B cell (primary cell): Measurements from ENCODE around the gene SLC1A2. TPM values are rescaled to one million over a fixed set of nuclear protein-coding genes. Genes with fewer than 3 reads are reported as not detected.

ENCODE experiments used
- ATAC-seq: fragments of 200-7000 bp; cut with Tn5 transposase; one replicate; pipeline ENCODE4 v1.10.0; 2021; ENCODE audit warnings: low read depth, mild to moderate bottlenecking, moderate number of reproducible peaks, moderate library complexity
- CTCF ChIA-PET: fragments of 350-600 bp; sonication (Branson Sonifier 250); formaldehyde crosslinking; loops from one replicate; lab custom pipeline; 2021; ENCODE audit warnings: antibody characterized with exemption, inconsistent platforms; lab: Charles Lee
- POLR2A ChIA-PET: fragments of 350-600 bp; sonication (Branson Sonifier 250); formaldehyde crosslinking; loops from one replicate; lab custom pipeline; 2021; ENCODE audit warnings: antibody characterized with exemption; lab: Charles Lee
- DNase-seq: peaks from one replicate; pipeline ENCODE4 v3.0.0; 2013
- H2AFZ ChIP-seq: 2 replicates; pipeline ENCODE4 v1.6.1; 2012; ENCODE audit warnings: mild to moderate bottlenecking, low read depth, low read length; ENCODE audit not compliant: insufficient read depth, poor library complexity, severe bottlenecking
- H3K27ac ChIP-seq, 2 donors: 1 replicate in 1 of 2; 2 replicates in 1 of 2; pipeline ENCODE4 v1.5.1; 2012 to 2013; ENCODE audit warnings: low read length in 2 of 2, mild to moderate bottlenecking in 2 of 2, moderate library complexity in 1 of 2
- H3K27me3 ChIP-seq, 4 experiments: fragments of 200-600 bp in 1 of 4; sonication (generic) in 1 of 4; replicated peaks in 1 of 4; 1 replicate in 2 of 4; 2 replicates in 2 of 4; pipeline versions ENCODE4 v1.6.1 to v1.7.0; 2013 to 2016; ENCODE audit warnings: low read length in 3 of 4, mild to moderate bottlenecking in 2 of 4, mixed read lengths in 1 of 4, moderate library complexity in 1 of 4; ENCODE audit not compliant: insufficient read depth in 4 of 4, control insufficient read depth in 3 of 4; ENCODE audit errors: control extremely low read depth in 1 of 4
- H3K36me3 ChIP-seq, 2 experiments: replicated peaks in 1 of 2; 1 replicate in 1 of 2; 2 replicates in 1 of 2; pipeline versions ENCODE4 v1.6.1 to v1.7.1; 2013; ENCODE audit warnings: low read length in 1 of 2; ENCODE audit not compliant: insufficient read depth in 2 of 2, control insufficient read depth in 1 of 2; ENCODE audit errors: control extremely low read depth in 1 of 2, extremely low read depth in 1 of 2
- H3K4me1 ChIP-seq, 2 donors: fragments of 200-600 bp in 1 of 2; sonication (generic) in 1 of 2; 1 replicate in 1 of 2; 2 replicates in 1 of 2; pipeline versions ENCODE4 v1.5.1 to v1.6.1; 2013 to 2017; ENCODE audit warnings: low read length in 2 of 2; ENCODE audit not compliant: control insufficient read depth in 2 of 2, insufficient read depth in 2 of 2
- H3K4me2 ChIP-seq: replicated peaks from 2 replicates; pipeline ENCODE3; 2012; ENCODE audit warnings: mild to moderate bottlenecking, low read depth, low read length; ENCODE audit not compliant: poor library complexity, severe bottlenecking
- H3K4me3 ChIP-seq, 5 experiments: fragments of 200-600 bp in 1 of 5; sonication (generic) in 1 of 5; 1 replicate in 3 of 5; 2 replicates in 2 of 5; pipeline versions ENCODE4 v1.5.1 to v1.7.0; 2011 to 2016; ENCODE audit warnings: low read length in 4 of 5, mild to moderate bottlenecking in 4 of 5, low read depth in 2 of 5, control low read depth in 1 of 5, moderate library complexity in 1 of 5; ENCODE audit not compliant: insufficient read depth in 1 of 5; ENCODE audit errors: control extremely low read depth in 1 of 5, extremely low read depth in 1 of 5
- H3K79me2 ChIP-seq: fragments of 200-600 bp; sonication (generic); one replicate; pipeline ENCODE4 v1.6.0; 2016; ENCODE audit warnings: low read length; ENCODE audit not compliant: control insufficient read depth, insufficient read depth
- H3K9ac ChIP-seq: fragments of 200-600 bp; sonication (generic); 2 replicates; pipeline ENCODE4 v1.6.1; 2017; ENCODE audit warnings: mild to moderate bottlenecking, low read length, moderate library complexity
- H3K9me3 ChIP-seq, 3 donors: one replicate each; pipeline versions ENCODE4 v1.6.1 to v1.7.1; 2013; ENCODE audit warnings: low read length in 2 of 3; ENCODE audit not compliant: control insufficient read depth in 2 of 3, insufficient read depth in 1 of 3; ENCODE audit errors: control extremely low read depth in 1 of 3
- H4K20me1 ChIP-seq: 2 replicates; pipeline ENCODE4 v1.6.0; 2012; ENCODE audit warnings: mild to moderate bottlenecking, low read length; ENCODE audit not compliant: insufficient read depth, control insufficient read depth, poor library complexity, severe bottlenecking
- H3K27ac Mint-ChIP-seq: one replicate; pipeline ENCODE4 v1.8.0; 2021; ENCODE audit warnings: mixed read lengths
- H3K27me3 Mint-ChIP-seq: one replicate; pipeline ENCODE4 v1.8.0; 2021; ENCODE audit warnings: mixed read lengths
- H3K4me1 Mint-ChIP-seq: one replicate; pipeline ENCODE4 v1.8.0; 2021; ENCODE audit warnings: mixed read lengths
- H3K4me3 Mint-ChIP-seq: one replicate; pipeline ENCODE4 v1.8.0; 2021; ENCODE audit warnings: mixed read lengths
- H3K9me3 Mint-ChIP-seq: one replicate; pipeline ENCODE4 v1.8.0; 2022; ENCODE audit warnings: mixed read lengths; ENCODE audit not compliant: insufficient read depth
- CTCF ChIP-seq: fragments of 200-600 bp; IDR thresholded peaks from one replicate; pipeline ENCODE4 v1.8.0; 2022; ENCODE audit warnings: antibody characterized with exemption, mild to moderate bottlenecking
- EZH2 ChIP-seq: IDR thresholded peaks from 2 replicates; pipeline ENCODE4 v1.6.1; 2012; ENCODE audit warnings: borderline replicate concordance, low read depth, mild to moderate bottlenecking, moderate library complexity, low read length; ENCODE audit not compliant: insufficient read depth, poor library complexity, severe bottlenecking
- WGBS: methylation state at CpG from one replicate; pipeline ENCODE4 v1.1.5; 2013; ENCODE audit warnings: missing lambda C conversion rate; ENCODE audit not compliant: insufficient coverage; 5-methylcytosine and 5-hydroxymethylcytosine counted together
- intact Hi-C: fragments of 100-400 bp; cut with micrococcal nuclease; formaldehyde crosslinking; loops from one replicate; pipeline ENCODE4 v1.10.0; 2022
- polyA plus RNA-seq: library from polyadenylated mRNA; depleted of rRNA; stranded (reverse); fragments of >200 nt; gene quantifications from 2 replicates; pipeline ENCODE4 v1.2.3, GENCODE V29; 2012
- total RNA-seq, 2 donors: library from RNA; stranded (reverse); fragments of 120-200 nt in 1 of 2; gene quantifications; 1 replicate in 1 of 2; 2 replicates in 1 of 2; pipeline versions ENCODE4 v1.2.3 to v1.2.4, GENCODE V29; 2013 to 2022

The SLC1A2 gene
- total and polyA plus RNA-seq, 2 donors (not counting 1 experiment from before 2014, with no cell fraction given), result not detected

GRCh38 chr11:35265755-35266454, 153.5 kb downstream of the SLC1A2 start:
- no CpG with 5 or more reads among the region's 3 CpGs for WGBS
- DNase-seq, result no peak
- H3K27me3 Mint-ChIP-seq, result no peaks in the 10 kb centered on the region
- ChIA-PET CTCF (no interaction called here), POLR2A (no interaction called here)
- TF ChIP-seq EZH2, result no peak
- no peak for TF ChIP-seq CTCF
- H3K9me3 ChIP-seq, result no peaks in the 10 kb centered on the region
- ATAC-seq, result no peak
- H3K4me1 ChIP-seq, result no peaks in the 10 kb centered on the region
- H3K27me3 ChIP-seq, result no peaks in the 10 kb centered on the region
- no peaks in the 10 kb centered on the region for H3K9me3 Mint-ChIP-seq
- no peaks in the 10 kb centered on the region for H3K79me2 ChIP-seq
- no peak overlapping the region for H3K4me3 Mint-ChIP-seq
- intact Hi-C loops, result no loop called here
- no peak overlapping the region for H2AFZ ChIP-seq
- no peak overlapping the region for H3K27ac ChIP-seq
- peaks cover 14% of the 10 kb centered on the region for H3K4me1 Mint-ChIP-seq
- H4K20me1 ChIP-seq, result no peaks in the 10 kb centered on the region
- H3K4me3 ChIP-seq, result no peak overlapping the region
- H3K36me3 ChIP-seq, result no peaks in the 10 kb centered on the region
- H3K27ac Mint-ChIP-seq, result no peak overlapping the region
- no peak overlapping the region for H3K4me2 ChIP-seq
- H3K9ac ChIP-seq, result no peak overlapping the region

DNA sequence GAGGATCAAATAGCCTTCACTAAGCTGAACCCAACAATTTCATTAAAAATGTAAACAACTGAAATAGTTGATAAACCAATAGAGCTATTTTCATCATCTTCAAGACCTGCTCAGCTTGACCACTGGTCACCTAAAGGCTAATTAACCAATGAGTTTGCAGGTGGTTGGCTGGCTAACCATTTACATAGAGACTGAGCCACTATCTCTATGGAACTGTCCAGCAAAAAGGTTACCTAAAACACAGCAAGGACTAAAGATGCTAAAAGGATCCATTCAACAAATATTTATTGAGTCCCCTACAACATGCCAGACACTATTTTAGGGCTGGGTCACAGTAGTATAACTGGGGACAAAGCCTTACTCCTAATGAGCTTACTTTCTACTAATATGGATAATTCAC, 156.6 kb downstream of the SLC1A2 start:
- Histone ChIP-seq H3K36me3 (no peaks in the 10 kb centered on the region), H3K9me3 (no peaks in the 10 kb centered on the region), H3K4me3 (no peak overlapping the region), H3K79me2 (no peaks in the 10 kb centered on the region), H3K9ac (no peak overlapping the region), H3K4me2 (no peak overlapping the region), H3K27ac (no peak overlapping the region), H4K20me1 (no peaks in the 10 kb centered on the region), H3K4me1 (peaks cover under 1 to 2% of the 10 kb centered on the region in 2 donors), H2AFZ (no peak overlapping the region), H3K27me3 (no peaks in the 10 kb centered on the region)
- H3K9me3 Mint-ChIP-seq, result no peaks in the 10 kb centered on the region
- H3K27me3 Mint-ChIP-seq, result no peaks in the 10 kb centered on the region
- no peak overlapping the region for H3K27ac Mint-ChIP-seq
- TF ChIP-seq EZH2 (no peak), CTCF (no peak)
- H3K4me3 Mint-ChIP-seq, result no peak overlapping the region
- peaks cover 10% of the 10 kb centered on the region for H3K4me1 Mint-ChIP-seq
- CTCF ChIA-PET, result no interaction called here
- intact Hi-C loops, result loop anchor here (5.0 kb wide), 1 partner anchor 130 kb away; no protein-coding TSS in a partner anchor
- DNase-seq (no peak), ATAC-seq (no peak)
- POLR2A ChIA-PET, result no interaction called here
